GM21528 (cell line): Measurements from ENCODE around the gene SELPLG.
"Not testable (repeated sequence)": the region's sequence is repeated elsewhere in the genome, so short reads cannot be mapped to it uniquely, and the experiment has no call there.

Source experiments
- ATAC-seq: cut with Tn5 transposase; IDR thresholded peaks from one replicate; pipeline ENCODE4 v1.9.1; 2021; ENCODE audit warnings: mild to moderate bottlenecking, moderate library complexity; ENCODE audit not compliant: unreplicated experiment, low FRiP score

SELPLG gene

GRCh38 chr12:108641446-108642268 is 8.0 kb upstream of the SELPLG start:
- ATAC-seq: no peak

DNA sequence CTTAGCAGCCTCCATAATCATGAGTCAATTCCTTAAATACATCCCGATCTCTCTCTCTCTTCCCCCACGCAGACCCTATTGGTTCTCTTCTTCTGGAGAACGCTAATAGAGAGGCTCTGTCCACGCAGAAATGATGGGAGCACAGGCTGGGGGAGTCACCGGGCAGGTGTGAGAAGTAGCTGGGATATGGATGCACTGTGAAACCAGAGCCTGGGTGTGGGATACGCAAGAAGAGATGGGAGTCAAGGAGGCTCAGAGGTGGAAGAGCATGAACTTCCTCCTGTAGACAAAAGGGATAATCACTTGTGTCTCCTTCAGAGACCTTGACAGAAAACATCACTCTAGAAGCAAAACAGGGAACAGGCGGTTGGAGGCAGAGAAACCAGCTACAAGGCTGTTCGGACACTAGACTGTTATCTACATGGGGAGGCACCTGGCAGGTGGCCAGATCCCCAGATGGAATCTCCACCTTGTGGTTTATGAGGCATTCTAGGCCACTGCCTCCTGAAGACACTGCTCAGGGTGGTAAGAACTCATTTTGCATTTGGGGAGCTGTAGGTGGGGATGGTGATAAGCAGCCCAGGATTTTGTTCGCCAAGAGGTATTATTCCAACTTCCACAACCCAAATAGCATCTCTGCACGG is 7.2 kb upstream of the SELPLG start:
- no peak for ATAC-seq

GRCh38 chr12:108638997-108639822 is 5.5 kb upstream of the SELPLG start:
- no peak for ATAC-seq

DNA sequence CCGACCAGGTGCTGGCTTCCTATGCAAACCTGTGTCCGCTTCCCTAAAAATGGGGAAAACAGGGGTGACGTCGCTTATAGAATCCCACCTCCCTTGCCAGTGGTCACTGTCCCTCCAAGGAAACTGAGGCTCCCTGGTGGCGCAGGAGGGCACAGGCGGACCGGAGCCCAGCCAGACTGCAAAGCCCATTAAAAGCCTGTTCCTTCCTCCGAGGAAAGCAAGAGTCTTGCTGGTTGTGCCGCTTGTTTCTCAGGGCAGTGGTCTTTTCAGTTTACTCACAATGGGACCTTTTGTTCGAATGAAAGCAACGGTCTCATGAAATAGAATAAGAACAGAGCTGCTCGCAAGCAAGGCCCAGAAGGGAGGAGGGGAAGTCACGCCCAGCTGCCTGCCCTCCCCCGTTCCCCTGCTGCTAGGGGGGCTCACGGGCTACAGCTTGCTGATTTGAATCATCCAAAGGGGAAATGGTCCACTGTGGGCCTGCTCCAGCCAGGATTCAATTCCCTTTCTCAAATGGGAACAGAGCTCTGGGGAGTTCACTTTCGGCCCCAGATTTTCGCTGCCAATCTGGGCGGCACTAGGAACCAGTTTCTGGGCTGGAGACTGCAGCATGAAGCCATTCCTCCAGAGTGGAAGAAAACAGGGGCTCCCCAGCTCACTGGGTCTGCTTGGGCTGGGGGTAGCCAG is 4.6 kb upstream of the SELPLG start:
- ATAC-seq: no peak

GRCh38 chr12:108637222-108637971 is 3.7 kb upstream of the SELPLG start:
- ATAC-seq: no peak

DNA sequence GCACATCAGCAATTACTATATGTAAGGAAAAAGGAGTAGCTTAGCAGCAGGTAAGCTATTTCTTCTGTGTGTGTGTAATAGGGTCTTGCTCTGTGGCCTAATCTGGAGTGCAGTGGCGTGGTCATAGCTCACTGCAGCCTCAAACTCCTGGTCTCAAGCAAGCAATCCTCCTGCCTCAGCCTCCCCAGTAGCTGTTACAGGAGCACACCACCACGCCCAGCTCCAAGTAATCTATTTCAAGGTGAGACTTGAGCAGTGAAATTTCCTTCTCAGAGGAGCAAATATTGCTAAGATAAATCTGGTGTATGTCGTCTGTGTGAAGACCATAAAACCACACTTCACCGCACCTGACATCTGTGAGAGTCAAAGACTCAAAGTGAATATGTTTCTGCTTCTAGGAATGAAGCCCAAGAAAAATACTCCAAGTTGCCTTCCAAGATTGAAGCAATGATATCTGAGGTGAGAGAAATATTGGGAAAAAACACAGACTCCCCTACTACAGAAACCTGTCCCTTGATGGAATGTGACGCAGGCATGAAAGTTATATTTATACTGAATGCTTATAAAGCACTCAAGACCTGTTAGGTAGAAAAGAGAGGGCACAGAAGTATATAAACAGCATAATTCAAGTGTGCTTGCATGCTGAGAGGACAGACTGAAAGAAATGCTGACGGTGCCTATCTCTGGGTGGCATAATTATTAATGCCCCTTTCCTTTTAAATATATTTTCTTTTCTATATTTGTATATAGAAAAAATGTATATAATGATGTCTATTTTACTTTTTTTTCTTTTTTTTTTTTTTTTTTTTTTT is 2.5 kb upstream of the SELPLG start:
- no peak for ATAC-seq

DNA sequence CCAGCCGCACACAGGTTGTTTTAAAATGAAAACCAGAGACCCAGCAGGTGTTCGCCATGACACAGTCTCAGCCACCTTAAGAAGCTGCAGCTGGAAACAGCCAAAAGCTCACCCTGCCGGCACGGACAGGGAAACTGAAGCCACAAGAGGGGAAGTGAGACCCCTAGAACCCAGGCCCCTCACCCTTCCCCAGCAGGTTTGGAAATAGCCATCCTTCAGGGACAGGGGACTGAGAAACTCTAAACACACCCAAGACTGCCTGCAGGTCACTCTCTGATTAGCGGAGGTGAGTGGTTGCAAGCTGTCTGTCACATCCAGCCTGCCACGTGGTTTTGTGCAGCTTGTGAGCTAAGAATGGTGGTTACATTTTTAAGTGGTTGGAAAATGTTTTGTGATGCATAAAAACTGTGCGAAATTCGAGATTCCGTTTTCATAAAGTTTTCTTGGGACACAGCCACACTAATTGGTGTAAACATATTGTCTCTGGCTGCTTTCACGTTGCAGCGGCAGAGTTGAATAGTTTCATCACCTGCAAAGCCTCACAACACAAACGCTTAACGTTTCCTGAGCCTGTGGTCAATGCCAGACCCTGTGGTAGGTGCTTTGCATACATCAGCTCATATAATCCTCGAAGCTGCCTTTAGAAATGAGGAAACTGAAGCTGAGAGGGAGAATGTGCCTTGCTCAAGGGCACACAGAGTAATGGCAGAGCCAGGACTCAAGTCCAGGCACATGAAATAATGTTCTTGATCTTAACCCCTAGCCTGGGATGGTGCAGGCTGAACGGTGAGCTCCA is 1.7 kb upstream of the SELPLG start:
- ATAC-seq: peak; percentile 61

GRCh38 chr12:108634341-108634751 is 652 bp upstream of the SELPLG start:
- ATAC-seq: no peak

DNA sequence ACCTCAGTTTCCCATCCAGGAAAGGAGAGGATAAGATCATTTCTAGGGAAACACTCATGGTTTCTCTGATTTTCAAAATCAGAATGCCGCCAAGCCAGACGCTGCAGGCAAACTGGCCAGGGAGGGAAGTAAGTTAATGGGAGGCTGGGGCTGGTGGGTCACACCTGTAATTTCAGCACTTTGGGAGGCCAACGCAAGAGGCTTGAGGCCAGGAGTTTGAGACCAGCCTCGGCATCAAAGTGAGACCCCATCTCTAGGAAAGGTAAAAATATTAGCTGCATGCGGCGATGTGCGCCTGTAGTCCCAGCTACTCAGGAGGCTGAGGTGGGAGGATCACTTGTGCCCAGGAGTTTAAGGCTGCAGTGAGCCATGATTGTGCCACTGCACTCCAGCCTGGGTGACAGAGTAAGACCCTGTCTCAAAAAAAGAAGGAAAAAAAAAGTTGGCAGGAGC is 587 bp downstream of the SELPLG start:
- no peak for ATAC-seq

DNA sequence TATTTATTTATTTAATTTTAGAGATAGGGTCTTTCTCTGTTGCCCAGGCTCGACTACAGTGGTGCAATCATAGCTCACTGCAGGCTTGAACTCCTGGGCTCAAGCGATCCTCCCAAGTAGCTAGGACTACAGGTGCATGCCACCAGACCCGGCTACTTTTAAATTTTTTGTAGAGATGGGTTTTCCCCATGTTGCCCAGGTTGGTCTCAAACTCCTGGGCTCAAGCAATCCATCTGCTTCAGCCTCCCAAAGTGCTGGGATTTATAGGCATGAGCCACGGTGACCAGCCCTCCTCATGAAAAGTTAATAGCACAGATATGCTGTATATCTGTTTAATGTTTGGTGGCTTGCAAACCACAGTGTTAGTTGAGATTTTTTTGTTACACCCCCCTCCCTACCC is 2.4 kb downstream of the SELPLG start:
- not testable (repeated sequence) for ATAC-seq

DNA sequence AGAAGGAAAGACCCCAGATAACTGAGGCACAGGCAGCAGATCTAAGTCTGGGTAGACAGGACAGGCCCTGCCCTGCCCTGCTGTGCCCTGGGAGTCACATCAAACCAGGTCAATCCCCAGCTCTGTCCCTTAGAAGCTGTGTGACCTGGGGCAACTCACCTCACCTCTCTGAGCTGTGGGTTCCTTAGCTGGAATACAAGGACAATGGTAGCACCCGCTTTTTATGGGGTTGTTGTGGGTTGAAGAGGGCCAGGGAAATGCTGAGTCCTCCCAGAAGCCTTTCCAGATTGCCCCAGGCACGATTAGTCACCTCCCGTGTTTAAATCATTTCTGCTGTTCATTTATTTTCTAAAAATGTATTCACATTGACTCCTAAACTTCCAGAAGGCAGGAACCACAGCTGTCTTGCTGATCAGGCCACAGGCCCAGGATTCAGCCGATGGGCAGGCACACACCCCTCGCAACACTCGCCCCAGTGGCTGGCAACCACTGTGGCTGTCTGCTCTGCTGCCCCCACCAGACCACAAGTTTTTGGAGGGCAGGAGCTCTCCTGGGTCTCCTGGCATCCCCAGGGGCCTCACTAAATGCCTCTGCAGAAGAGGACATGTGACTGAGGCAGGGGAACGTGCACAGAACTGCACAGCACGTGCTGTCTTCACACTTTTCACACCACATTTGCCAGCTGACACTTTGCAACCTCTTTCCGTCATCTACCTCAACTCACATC is 3.0 kb downstream of the SELPLG start:
- no peak for ATAC-seq

- no peak for ATAC-seq
Observed at GRCh38 chr12:108629824-108630476, 3.7 kb downstream of the SELPLG start.

GRCh38 chr12:108629151-108629550 is 4.5 kb downstream of the SELPLG start:
- no peak for ATAC-seq

DNA sequence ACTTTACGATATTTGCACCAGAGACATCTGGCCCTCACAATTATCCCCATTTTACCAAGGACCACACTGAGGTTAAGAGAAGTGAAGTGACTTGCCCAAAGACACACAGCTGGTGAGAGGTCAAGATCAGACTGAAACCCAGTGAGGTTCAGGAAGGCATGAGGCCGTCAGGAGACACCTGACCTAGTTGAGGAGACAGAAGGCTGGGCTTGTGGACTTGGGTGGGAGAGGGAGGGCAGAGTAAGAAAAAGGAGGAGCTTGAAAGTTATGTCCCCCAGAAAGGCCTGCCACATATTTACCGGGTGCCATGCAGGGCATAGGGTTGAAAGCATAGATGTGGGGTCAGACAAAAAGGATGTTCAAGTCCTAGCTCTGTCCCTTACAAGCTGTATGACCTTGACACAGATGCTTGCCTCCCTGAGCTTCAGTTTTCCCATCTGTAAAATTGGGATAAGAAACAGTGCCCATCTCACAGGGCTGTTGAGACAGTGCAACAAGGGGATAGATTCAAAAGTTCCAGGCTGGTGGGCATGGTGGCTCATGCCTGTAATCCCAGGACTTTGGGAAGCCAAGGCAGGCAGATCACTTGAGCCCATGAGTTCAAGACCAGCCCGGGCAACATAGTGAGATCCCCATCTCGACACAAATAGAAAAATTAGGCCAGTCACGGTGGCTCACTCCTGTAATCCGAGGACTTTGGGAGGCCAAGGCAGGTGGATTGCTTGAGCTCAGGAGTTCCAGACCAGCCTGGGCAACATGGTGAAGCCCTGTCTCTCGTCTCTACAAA is 6.4 kb downstream of the SELPLG start:
- no peak for ATAC-seq

DNA sequence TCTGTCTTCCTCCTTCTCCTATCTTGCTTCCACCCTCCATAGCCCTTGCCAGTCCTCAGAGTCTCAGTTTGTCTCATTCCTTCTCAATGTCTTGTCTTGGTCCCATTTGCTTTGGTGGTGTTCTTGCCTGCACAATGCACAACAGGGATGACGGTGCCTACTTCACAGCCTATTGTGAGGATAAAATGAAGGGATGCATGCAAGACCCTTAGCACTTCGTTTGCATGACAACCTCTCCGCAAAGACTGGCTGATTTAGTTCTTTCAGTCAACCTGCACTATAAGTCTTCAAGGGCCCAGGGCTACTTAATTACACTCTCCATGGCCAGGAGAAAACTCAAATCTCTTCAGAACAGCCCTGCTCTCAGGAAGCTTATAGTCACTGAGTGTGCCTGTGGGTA is 8.5 kb downstream of the SELPLG start:
- ATAC-seq: no peak

DNA sequence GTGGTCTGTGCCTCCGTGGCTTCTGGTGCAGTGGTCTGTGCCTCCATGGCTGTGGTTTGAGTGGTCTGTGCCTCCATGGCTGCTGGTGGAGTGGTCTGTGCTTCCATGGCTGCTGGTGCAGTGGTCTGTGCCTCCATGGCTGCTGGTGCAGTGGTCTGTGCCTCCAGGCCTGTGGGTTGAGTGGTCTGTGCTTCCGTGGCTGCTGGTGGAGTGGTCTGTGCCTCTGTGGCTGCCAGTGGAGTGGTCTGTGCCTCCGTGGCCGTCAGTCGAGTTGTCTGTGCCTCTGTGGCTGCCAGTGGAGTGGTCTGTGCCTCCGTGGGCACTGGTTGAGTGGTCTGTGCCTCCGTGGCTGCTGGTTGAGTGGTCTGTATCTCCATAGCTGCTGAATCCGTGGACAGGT is 10.1 kb downstream of the SELPLG start:
- ATAC-seq: no peak
